GM12878 (cell line): ENCODE data around the gene KDM4D. TPM values are rescaled to one million over a fixed set of nuclear protein-coding genes. Genes with fewer than 3 reads are reported as not detected.
A peak's percentile ranks its signal among the peaks of the same experiment; 100 is the strongest.

ENCODE experiments used
- ATAC-seq: fragments of 200-7000 bp; cut with Tn5 transposase; 3 replicates; pipeline ENCODE4 v1.9.1; 2020; ENCODE audit warnings: mild to moderate bottlenecking, moderate library complexity
- BruUV-seq: library from RNA; stranded (reverse); fragments of 400-500 nt; replicated peaks from 2 replicates; lab custom pipeline; 2021; lab: Mats Ljungman, UMichigan
- CTCF ChIA-PET: fragments of 300-600 bp; sonication (Branson Sonifier 250); formaldehyde crosslinking; extraction: SDS; loops from one replicate; lab custom pipeline; 2021; ENCODE audit warnings: inconsistent platforms; lab: Yijun Ruan, JAX
- POLR2A ChIA-PET: fragments of 350-600 bp; formaldehyde crosslinking; extraction: SDS; loops from one replicate; lab custom pipeline; 2021; ENCODE audit warnings: inconsistent platforms; lab: Charles Lee
- RAD21 ChIA-PET: fragments of 300-600 bp; sonication (Branson Sonifier 250); formaldehyde crosslinking; loops from one replicate; lab custom pipeline; 2023; ENCODE audit warnings: antibody characterized with exemption; ENCODE audit not compliant: unreplicated experiment; lab: Charles Lee
- SMC1A ChIA-PET: fragments of 300-600 bp; sonication (Branson Sonifier 250); formaldehyde crosslinking; loops from one replicate; lab custom pipeline; 2023; ENCODE audit not compliant: unreplicated experiment, uncharacterized antibody; lab: Charles Lee
- DNase-seq: peaks from one replicate; pipeline ENCODE4 v3.0.0-alpha.2; 2011; ENCODE audit warnings: low read depth, low spot score
- FAIRE-seq: peaks from 3 replicates; lab custom pipeline; 2011; peaks lifted over from hg19 to GRCh38; lab: Jason Lieb, UNC
- H2AFZ ChIP-seq: 2 replicates; pipeline ENCODE4 v1.6.0; 2011; ENCODE audit warnings: low read depth, low read length, control low read depth; ENCODE audit not compliant: control insufficient read depth
- H3K27ac ChIP-seq: 2 replicates; pipeline ENCODE4 v1.5.1; 2011; ENCODE audit warnings: control low read depth; ENCODE audit not compliant: control insufficient read depth, insufficient read depth
- H3K27me3 ChIP-seq, 2 experiments: replicated peaks in 1 of 2; 2 replicates each; pipeline versions ENCODE4 v1.6.0 to v1.6.1; 2011; ENCODE audit warnings: low read length in 1 of 2; ENCODE audit not compliant: control insufficient read depth in 2 of 2, insufficient read depth in 2 of 2
- H3K36me3 ChIP-seq, 2 experiments: 2 replicates each; pipeline ENCODE4 v1.5.1; 2011; ENCODE audit warnings: low read length in 1 of 2; ENCODE audit not compliant: control insufficient read depth in 2 of 2, insufficient read depth in 2 of 2
- H3K4me1 ChIP-seq: 2 replicates; pipeline ENCODE4 v1.6.1; 2011; ENCODE audit warnings: mild to moderate bottlenecking, low read length, moderate library complexity, mixed read lengths; ENCODE audit not compliant: control insufficient read depth, insufficient read depth
- H3K4me2 ChIP-seq: 2 replicates; pipeline ENCODE4 v1.6.0; 2011; ENCODE audit warnings: control low read depth; ENCODE audit not compliant: control insufficient read depth, insufficient read depth
- H3K4me3 ChIP-seq: fragments of 200-600 bp; sonication (generic); 2 replicates; pipeline ENCODE4 v1.5.1; 2016
- H3K79me2 ChIP-seq: 2 replicates; pipeline ENCODE4 v1.6.0; 2011; ENCODE audit warnings: low read length; ENCODE audit not compliant: control insufficient read depth, insufficient read depth
- H3K9ac ChIP-seq: 2 replicates; pipeline ENCODE4 v1.8.0; 2011; ENCODE audit warnings: low read length, control low read depth, mixed read lengths; ENCODE audit not compliant: control insufficient read depth, insufficient read depth
- H3K9me3 ChIP-seq: replicated peaks from 3 replicates; pipeline ENCODE4 v1.5.1; 2011; ENCODE audit warnings: mild to moderate bottlenecking, low read length; ENCODE audit not compliant: control insufficient read depth, insufficient read depth
- H4K20me1 ChIP-seq: 2 replicates; pipeline ENCODE4 v1.6.0; 2011; ENCODE audit not compliant: control insufficient read depth, insufficient read depth
- CREB1 ChIP-seq: IDR thresholded peaks from 2 replicates; pipeline ENCODE4 v1.6.1; 2012; ENCODE audit warnings: low read depth, mild to moderate bottlenecking, inconsistent platforms
- POU2F2 ChIP-seq: IDR thresholded peaks from 3 replicates; pipeline ENCODE4 v1.6.1; 2011; ENCODE audit warnings: low read depth, mild to moderate bottlenecking, low read length, borderline replicate concordance
- RAD21 ChIP-seq: IDR thresholded peaks from 2 replicates; pipeline ENCODE4 v1.6.1; 2011; ENCODE audit warnings: mild to moderate bottlenecking, low read depth, low read length, moderate library complexity; ENCODE audit not compliant: insufficient read depth
- SMC3 ChIP-seq: IDR thresholded peaks from 2 replicates; pipeline ENCODE4 v1.6.1; 2011; ENCODE audit warnings: low read length, improper control_type of control experiment, borderline replicate concordance
- WGBS: methylation state at CpG from one replicate; pipeline ENCODE4 v1.1.6; 2016; ENCODE audit warnings: low lambda C conversion rate; ENCODE audit not compliant: insufficient replicate concordance, insufficient coverage; ENCODE audit errors: missing lambda C conversion rate; 5-methylcytosine and 5-hydroxymethylcytosine counted together
- in situ Hi-C: fragments of 300-500 bp; cut with MboI; formaldehyde crosslinking; loops from 9 replicates; pipeline ENCODE4 v1.14.3; 2018; ENCODE audit warnings: mixed read lengths
- intact Hi-C: fragments of 100-400 bp; cut with micrococcal nuclease; formaldehyde crosslinking; loops from one replicate; pipeline ENCODE4 v1.14.2; 2022; ENCODE audit not compliant: unreplicated experiment
- polyA plus RNA-seq, 11 experiments: library from polyadenylated mRNA; depleted of rRNA in 4 of 11; unstranded in 6 of 11; stranded (reverse) in 5 of 11; fragments of >200 nt; fragmentation: Nextera tagmentation in 4 of 11; fragmentation: Illumina TruSeq in 1 of 11; extraction: Ambion mirVana in 4 of 11; extraction: Trizol in 1 of 11; gene quantifications; 1 replicate in 1 of 11; 2 replicates in 10 of 11; pipeline versions ENCODE4 v1.2.1 to v1.2.3, GENCODE V29; 2011 to 2016; ENCODE audit warnings: inconsistent platforms in 2 of 11, missing spikeins in 2 of 11, low read depth in 1 of 11
- total RNA-seq, 4 experiments: library from RNA; depleted of rRNA in 3 of 4; stranded (reverse); fragments of >200 nt in 3 of 4; fragmentation: Illumina TruSeq in 1 of 4; extraction: Trizol in 1 of 4; gene quantifications; 2 replicates each; pipeline versions ENCODE4 v1.2.1 to v1.2.3, GENCODE V29; 2013 to 2021
- TF ChIP-seq, protein P1 (sequence below): fragments of 450-650 bp; formaldehyde crosslinking; IDR thresholded peaks from 2 replicates; pipeline ENCODE4 v1.4.0; 2022; ENCODE audit warnings: mild to moderate bottlenecking, moderate library complexity
- TF ChIP-seq, protein P2 (sequence below), 3 experiments: IDR thresholded peaks in 2 of 3; conservative IDR thresholded peaks in 1 of 3; 2 replicates each; pipeline ENCODE4 v1.5.1; 2011; ENCODE audit warnings: low read depth in 3 of 3, low read length in 3 of 3, mild to moderate bottlenecking in 3 of 3, control low read depth in 2 of 3, moderate library complexity in 2 of 3, inconsistent platforms in 1 of 3, mixed read lengths in 1 of 3; ENCODE audit not compliant: control insufficient read depth in 2 of 3, insufficient read depth in 1 of 3; ENCODE audit errors: extremely low read depth in 1 of 3

Gene KDM4D
- total and polyA plus RNA-seq, 10 of the 15 experiments (the other 5 are each of a cell fraction or from before 2014, with no cell fraction given): 0.63 to 2.6 (median 1.3) TPM

DNA sequence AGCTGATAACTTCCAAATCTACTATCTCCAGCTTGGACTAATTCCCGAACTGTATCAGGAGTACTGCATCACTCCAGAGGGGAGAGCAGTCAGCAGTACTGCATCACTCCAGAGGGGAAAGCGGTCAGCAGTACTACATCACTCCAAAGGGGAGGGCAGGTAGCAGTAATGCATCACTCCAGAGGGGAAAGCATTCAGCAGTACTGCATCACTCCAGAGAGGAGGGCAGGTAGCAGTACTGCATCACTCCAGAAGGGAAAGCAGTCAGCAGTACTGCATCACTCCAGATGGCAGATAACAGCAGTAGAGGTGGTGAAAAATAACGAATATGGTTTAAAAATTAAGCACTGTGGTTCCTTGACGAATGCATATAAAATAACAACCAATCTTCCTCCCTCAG, 8.6 kb upstream of the KDM4D start (continued):
- TF ChIP-seq, protein P1, sequence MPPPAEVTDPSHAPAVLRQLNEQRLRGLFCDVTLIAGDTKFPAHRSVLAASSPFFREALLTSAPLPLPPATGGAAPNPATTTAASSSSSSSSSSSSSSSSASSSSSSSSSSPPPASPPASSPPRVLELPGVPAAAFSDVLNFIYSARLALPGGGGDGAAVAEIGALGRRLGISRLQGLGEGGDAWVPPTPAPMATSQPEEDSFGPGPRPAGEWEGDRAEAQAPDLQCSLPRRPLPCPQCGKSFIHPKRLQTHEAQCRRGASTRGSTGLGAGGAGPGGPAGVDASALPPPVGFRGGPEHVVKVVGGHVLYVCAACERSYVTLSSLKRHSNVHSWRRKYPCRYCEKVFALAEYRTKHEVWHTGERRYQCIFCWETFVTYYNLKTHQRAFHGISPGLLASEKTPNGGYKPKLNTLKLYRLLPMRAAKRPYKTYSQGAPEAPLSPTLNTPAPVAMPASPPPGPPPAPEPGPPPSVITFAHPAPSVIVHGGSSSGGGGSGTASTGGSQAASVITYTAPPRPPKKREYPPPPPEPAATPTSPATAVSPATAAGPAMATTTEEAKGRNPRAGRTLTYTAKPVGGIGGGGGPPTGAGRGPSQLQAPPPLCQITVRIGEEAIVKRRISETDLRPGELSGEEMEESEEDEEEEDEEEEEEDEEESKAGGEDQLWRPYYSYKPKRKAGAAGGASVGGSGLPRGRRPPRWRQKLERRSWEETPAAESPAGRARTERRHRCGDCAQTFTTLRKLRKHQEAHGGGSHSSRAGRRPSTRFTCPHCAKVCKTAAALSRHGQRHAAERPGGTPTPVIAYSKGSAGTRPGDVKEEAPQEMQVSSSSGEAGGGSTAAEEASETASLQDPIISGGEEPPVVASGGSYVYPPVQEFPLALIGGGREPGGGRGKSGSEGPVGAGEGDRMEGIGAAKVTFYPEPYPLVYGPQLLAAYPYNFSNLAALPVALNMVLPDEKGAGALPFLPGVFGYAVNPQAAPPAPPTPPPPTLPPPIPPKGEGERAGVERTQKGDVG (CRISPR knock-in tag): no peak
- no peak for TF ChIP-seq POU2F2

DNA sequence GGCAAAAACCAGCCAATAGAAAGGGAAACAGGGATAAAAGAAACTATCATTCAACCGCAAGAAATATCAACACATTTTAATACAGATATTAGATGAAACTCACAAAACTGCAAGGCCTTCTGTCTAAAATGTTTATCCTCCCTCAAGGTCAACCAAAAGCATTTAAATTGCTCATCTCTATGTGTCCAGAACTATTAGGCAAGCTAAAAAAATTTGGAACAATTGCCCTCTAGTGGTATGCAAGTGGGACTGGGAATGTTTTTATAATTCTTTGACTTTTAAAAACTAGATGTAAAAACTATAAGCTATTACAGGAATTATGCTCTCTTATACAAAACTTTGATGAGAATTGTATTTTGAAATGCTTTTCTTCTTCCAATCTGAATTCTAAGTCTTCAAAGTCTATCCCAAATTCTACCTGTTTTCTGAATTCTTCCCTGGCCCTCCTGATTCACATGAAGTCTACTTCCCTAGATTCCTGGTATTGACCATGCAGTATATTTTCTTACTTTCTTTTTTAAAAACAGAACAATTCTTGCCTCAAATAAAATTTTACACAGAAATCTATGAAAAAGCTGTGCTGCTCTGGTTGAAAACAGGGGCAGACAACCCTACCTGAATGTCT, 5.1 kb upstream of the KDM4D start:
- Histone ChIP-seq H4K20me1 (no peaks in the 10 kb centered on the region), H3K79me2 (peaks cover 15% of the 10 kb centered on the region), H2AFZ (no peak overlapping the region), H3K4me1 (no peaks in the 10 kb centered on the region), H3K9ac (no peak overlapping the region), H3K27ac (no peak overlapping the region), H3K27me3 (no peaks in the 10 kb centered on the region), H3K4me3 (no peak overlapping the region), H3K4me2 (no peak overlapping the region), H3K36me3 (peaks cover 4 to 27% of the 10 kb centered on the region in 2 experiments), H3K9me3 (no peaks in the 10 kb centered on the region)
- intact Hi-C loops: loop anchor here (5.0 to 10.0 kb wide), 2 partner anchors 346 to 816 kb away; partner anchors contain the start of gene FAM76B
- CTCF ChIA-PET: interaction anchor here (0.6 to 2.4 kb wide), 5 partner anchors 40 to 449 kb away, joined by 3 to 8 read pairs (median 4); partner anchors contain the start of gene SRSF8
- in situ Hi-C loops: no loop called here
- SMC1A ChIA-PET: interaction anchor here (1.4 to 2.7 kb wide), 3 partner anchors 8 to 24 kb away, joined by 3 to 9 read pairs (median 5); no protein-coding TSS in a partner anchor
- ATAC-seq (no peak), DNase-seq (no peak), FAIRE-seq (peak; percentile 47)
- RAD21 ChIA-PET: interaction anchor here (0.9 to 1.4 kb wide), 3 partner anchors 124 to 345 kb away, joined by 3 read pairs; no protein-coding TSS in a partner anchor
- TF ChIP-seq SMC3: peak; percentile 19; the same call in 1 of the 2 replicates
- TF ChIP-seq, protein P2, sequence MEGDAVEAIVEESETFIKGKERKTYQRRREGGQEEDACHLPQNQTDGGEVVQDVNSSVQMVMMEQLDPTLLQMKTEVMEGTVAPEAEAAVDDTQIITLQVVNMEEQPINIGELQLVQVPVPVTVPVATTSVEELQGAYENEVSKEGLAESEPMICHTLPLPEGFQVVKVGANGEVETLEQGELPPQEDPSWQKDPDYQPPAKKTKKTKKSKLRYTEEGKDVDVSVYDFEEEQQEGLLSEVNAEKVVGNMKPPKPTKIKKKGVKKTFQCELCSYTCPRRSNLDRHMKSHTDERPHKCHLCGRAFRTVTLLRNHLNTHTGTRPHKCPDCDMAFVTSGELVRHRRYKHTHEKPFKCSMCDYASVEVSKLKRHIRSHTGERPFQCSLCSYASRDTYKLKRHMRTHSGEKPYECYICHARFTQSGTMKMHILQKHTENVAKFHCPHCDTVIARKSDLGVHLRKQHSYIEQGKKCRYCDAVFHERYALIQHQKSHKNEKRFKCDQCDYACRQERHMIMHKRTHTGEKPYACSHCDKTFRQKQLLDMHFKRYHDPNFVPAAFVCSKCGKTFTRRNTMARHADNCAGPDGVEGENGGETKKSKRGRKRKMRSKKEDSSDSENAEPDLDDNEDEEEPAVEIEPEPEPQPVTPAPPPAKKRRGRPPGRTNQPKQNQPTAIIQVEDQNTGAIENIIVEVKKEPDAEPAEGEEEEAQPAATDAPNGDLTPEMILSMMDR (IDR thresholded peaks at IDR 0.05 in 2 of 3, conservative IDR thresholded peaks at IDR 0.05 in 1 of 3; ENCODE audit: control insufficient read depth in 2 of 3, extremely low read depth in 1 of 3, insufficient read depth in 1 of 3, low read depth in 3 of 3, low read length in 3 of 3): peak; percentile 29 to 46 (median 29); a peak in 2 of 6 replicates
- no peak for TF ChIP-seq CREB1
- TF ChIP-seq RAD21: peak; percentile 14; the same call in 1 of the 2 replicates
- no TSS peak for BruUV-seq
- POLR2A ChIA-PET: interaction anchor here (0.5 kb wide), 1 partner anchor 1249 kb away, joined by 4 read pairs; no protein-coding TSS in a partner anchor
- WGBS: 88% methylated on average over 1 of the region's 1 CpG
